SU-DHL-6 (cell line): ENCODE data around the gene TAF10.

Experiments used
- H2AFZ ChIP-seq: fragments of 200-600 bp; sonication (generic); 2 replicates; pipeline ENCODE4 v1.6.1; 2014; ENCODE audit warnings: low read depth, mild to moderate bottlenecking, moderate library complexity, mixed read lengths, antibody characterized with exemption, low read length; ENCODE audit not compliant: severe bottlenecking
- H3F3A ChIP-seq: fragments of 200-600 bp; shearing (Covaris generic); 2 replicates; pipeline ENCODE4 v1.6.0; 2016; ENCODE audit warnings: antibody characterized with exemption, mild to moderate bottlenecking; ENCODE audit not compliant: insufficient read depth
- H3K27ac ChIP-seq: fragments of 200-600 bp; sonication (generic); 2 replicates; pipeline ENCODE4 v1.5.1; 2016; ENCODE audit warnings: low read depth, mild to moderate bottlenecking, low read length, moderate library complexity, mixed read lengths
- H3K27me3 ChIP-seq: fragments of 200-600 bp; sonication (generic), shearing (Covaris generic); 2 replicates; pipeline ENCODE4 v1.6.0; 2014; ENCODE audit warnings: mild to moderate bottlenecking, low read length
- H3K36me3 ChIP-seq: fragments of 200-600 bp; sonication (generic); 2 replicates; pipeline ENCODE4 v1.6.1; 2014; ENCODE audit warnings: mild to moderate bottlenecking, low read length, mixed read lengths
- H3K4me2 ChIP-seq: fragments of 300-600, 200-600 bp; shearing (Covaris generic), sonication (generic); 2 replicates; pipeline ENCODE4 v1.6.0; 2014; ENCODE audit warnings: low read length, low read depth, mild to moderate bottlenecking; ENCODE audit not compliant: poor library complexity, severe bottlenecking
- H3K4me3 ChIP-seq: fragments of 200-600 bp; sonication (generic); 2 replicates; pipeline ENCODE4 v1.5.1; 2014; ENCODE audit warnings: antibody characterized with exemption, low read length, mild to moderate bottlenecking, mixed read lengths; ENCODE audit not compliant: insufficient read depth, poor library complexity, severe bottlenecking
- H3K79me2 ChIP-seq: fragments of 200-600 bp; sonication (generic); 2 replicates; pipeline ENCODE4 v1.6.1; 2014; ENCODE audit warnings: mild to moderate bottlenecking, low read length, moderate library complexity; ENCODE audit not compliant: insufficient read depth
- H3K9ac ChIP-seq: fragments of 200-600 bp; sonication (generic); 2 replicates; pipeline ENCODE4 v1.7.0; 2014; ENCODE audit warnings: mild to moderate bottlenecking, low read length
- H3K9me2 ChIP-seq: fragments of 200-600 bp; sonication (generic); replicated peaks from 2 replicates; pipeline ENCODE4 v1.6.1; 2014; ENCODE audit warnings: low read length; ENCODE audit not compliant: insufficient read depth
- H3K9me3 ChIP-seq: fragments of 200-600 bp; sonication (generic); 2 replicates; pipeline ENCODE4 v1.6.1; 2014; ENCODE audit warnings: low read length, mixed read lengths; ENCODE audit not compliant: insufficient read depth
- H4K20me1 ChIP-seq: fragments of 200-600 bp; sonication (generic); 2 replicates; pipeline ENCODE4 v1.6.1; 2014; ENCODE audit warnings: low read depth, mild to moderate bottlenecking, antibody characterized with exemption, low read length, moderate library complexity, mixed read lengths
- EZH2phosphoT487 ChIP-seq: fragments of 200-600 bp; sonication (generic), shearing (Covaris generic); conservative IDR thresholded peaks from 2 replicates; pipeline ENCODE4 v1.6.1; 2018; ENCODE audit warnings: mild to moderate bottlenecking, antibody characterized with exemption, low read length, moderate library complexity, mixed read lengths
- TF ChIP-seq, protein P1 (sequence below): fragments of 200-600 bp; sonication (generic); IDR thresholded peaks from one replicate; pipeline ENCODE4 v1.5.1; 2017; ENCODE audit warnings: antibody characterized with exemption, mild to moderate bottlenecking, low read length, moderate library complexity; ENCODE audit not compliant: insufficient read depth, poor library complexity, severe bottlenecking

The TAF10 gene

DNA sequence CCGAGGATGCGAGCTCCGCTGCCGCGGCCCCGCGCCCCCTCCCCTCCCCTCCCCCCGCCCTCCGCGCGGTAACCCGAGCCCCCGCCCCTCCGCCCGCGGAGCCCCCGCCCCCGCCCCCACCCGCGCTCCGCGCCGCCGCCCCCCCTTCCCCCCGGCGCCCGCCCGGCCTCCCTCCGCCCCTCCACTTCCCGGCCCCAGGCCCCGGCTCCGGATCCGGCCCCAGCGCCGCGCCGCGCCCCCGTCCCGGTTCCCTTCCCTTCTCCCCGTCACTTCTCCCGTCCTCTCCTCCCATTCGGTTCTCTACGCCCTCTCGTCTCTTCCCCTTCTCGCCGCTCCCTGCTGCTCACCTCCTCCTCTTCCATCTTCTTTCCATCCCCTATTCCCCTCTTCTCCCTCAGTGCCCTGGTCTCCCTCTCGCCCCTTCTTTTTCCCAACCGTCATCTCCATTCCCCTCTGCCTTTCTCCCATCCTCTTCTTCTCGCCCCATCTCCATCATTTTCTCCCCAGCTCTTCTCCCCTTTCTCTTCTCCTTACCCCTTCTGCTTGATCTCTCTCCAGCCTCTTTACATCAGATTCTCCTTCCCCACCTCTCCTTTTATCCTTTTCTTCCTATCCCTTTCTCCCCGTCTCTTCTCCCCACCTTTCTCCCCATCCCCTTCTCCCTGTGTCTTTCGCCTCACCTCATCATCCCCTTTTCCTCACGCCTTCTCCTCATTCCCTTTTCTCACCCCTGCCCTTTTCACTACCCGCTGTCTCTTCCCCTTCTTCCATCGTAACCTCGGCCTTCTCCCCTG, 44.0 kb upstream of the TAF10 start, which contains the start of gene DCHS1:
DCHS1 (minus strand) TSS at position 20 of the 794 bp plus-strand sequence. CDS start 14,196 bp downstream, outside the sequence.
- H3K9ac ChIP-seq, result no peak within 1 kb of the TSS
- no peaks in the 10 kb centered on the region for H3K9me2 ChIP-seq
- no peaks in the 10 kb centered on the region for H3K79me2 ChIP-seq
- no peak within 1 kb of the TSS for H2AFZ ChIP-seq
- H3K9me3 ChIP-seq, result no peaks in the 10 kb centered on the region
- H3K27ac ChIP-seq, result no peak within 1 kb of the TSS
- H3K36me3 ChIP-seq, result no peaks in the 10 kb centered on the region
- no peak within 1 kb of the TSS for H3K4me3 ChIP-seq
- H3K4me2 ChIP-seq, result no peak within 1 kb of the TSS
- H3F3A ChIP-seq, result no peaks in the 10 kb centered on the region
- no peaks in the 10 kb centered on the region for H3K27me3 ChIP-seq
- no peaks in the 10 kb centered on the region for H4K20me1 ChIP-seq
- TF ChIP-seq, protein P1, sequence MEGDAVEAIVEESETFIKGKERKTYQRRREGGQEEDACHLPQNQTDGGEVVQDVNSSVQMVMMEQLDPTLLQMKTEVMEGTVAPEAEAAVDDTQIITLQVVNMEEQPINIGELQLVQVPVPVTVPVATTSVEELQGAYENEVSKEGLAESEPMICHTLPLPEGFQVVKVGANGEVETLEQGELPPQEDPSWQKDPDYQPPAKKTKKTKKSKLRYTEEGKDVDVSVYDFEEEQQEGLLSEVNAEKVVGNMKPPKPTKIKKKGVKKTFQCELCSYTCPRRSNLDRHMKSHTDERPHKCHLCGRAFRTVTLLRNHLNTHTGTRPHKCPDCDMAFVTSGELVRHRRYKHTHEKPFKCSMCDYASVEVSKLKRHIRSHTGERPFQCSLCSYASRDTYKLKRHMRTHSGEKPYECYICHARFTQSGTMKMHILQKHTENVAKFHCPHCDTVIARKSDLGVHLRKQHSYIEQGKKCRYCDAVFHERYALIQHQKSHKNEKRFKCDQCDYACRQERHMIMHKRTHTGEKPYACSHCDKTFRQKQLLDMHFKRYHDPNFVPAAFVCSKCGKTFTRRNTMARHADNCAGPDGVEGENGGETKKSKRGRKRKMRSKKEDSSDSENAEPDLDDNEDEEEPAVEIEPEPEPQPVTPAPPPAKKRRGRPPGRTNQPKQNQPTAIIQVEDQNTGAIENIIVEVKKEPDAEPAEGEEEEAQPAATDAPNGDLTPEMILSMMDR, result no peak
- TF ChIP-seq EZH2phosphoT487, result no peak

DNA sequence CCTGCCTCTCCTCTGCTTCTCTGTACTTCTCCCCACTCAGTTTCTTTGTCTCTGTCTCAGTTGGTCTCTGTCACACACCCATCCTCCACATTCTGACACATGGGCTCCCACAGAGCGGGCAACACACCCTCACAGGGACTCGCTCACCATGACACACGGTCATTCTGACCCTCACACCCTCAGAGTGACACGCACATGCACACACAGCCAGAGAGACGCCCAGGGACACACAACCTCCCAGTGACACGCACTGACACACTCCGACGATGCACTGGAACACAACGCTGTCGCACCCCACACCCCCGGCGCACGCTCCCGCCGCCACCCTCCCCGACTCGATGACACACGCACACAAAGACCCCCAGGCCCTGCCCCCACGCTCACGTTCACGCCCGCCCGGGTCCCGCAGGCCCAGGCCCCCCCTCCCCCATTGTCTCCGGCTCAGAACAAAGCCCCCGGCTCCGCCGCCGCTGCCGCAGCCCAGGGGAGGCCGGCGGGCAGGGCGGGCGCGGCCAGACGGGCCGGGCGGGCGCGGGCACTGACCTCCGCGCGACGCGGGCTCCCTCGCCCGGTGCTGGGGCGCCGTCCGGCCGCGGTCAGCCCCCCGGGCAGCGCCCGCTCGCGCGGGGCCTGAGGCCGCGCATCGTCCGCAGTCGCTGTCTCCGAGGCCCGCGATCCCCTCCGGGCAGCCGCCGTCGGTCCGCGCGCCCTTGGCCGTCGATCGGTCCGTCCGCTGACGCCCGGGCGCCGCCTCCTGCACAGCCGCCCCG, 43.2 kb upstream of the TAF10 start:
- no peaks in the 10 kb centered on the region for H3K27me3 ChIP-seq
- H3K9ac ChIP-seq, result no peak overlapping the region

DNA sequence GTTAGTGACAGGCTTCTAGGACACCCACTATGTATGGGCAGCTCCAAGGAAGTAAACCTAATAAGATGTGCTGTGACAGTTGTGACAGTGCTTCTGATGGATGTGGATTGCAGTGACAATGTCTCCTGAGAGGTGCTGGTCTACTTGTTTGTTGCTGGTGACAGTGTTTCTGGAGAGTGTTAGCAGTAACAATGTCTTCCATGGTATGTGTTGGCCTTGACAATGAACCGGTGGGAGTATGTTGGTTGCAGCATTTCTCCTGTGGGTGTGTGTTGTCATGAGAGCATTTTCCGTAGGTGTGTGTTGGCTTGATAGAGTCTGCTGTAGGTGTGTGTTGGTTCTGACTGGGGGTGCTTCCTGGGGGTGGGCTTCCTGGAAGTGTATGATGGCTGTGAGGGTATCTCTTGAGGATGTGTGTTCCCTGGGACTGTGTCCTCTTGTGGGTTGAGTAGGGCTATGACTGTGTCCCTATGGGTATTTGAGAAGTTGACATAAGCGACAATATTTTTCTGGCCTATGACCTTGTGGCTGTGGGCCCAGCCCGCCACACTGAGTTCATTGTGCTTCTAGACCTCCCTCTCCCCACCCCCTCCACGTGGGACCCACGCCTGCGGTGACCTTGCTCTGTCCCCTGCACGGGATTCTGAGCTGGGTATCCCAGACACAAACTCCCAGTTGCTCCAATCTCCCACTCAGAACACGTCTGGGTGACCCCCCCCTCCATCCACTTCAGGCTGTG, 42.4 kb upstream of the TAF10 start:
- H3K9me2 ChIP-seq, result no peaks in the 10 kb centered on the region
- H3K79me2 ChIP-seq, result no peaks in the 10 kb centered on the region
- TF ChIP-seq EZH2phosphoT487, result no peak
- TF ChIP-seq, protein P1, result no peak
- H3K4me2 ChIP-seq, result no peak overlapping the region
- no peak overlapping the region for H3K9ac ChIP-seq
- H3K9me3 ChIP-seq, result no peaks in the 10 kb centered on the region
- no peak overlapping the region for H3K4me3 ChIP-seq
- no peaks in the 10 kb centered on the region for H3F3A ChIP-seq
- no peaks in the 10 kb centered on the region for H3K36me3 ChIP-seq
- H3K27me3 ChIP-seq, result no peaks in the 10 kb centered on the region
- no peaks in the 10 kb centered on the region for H4K20me1 ChIP-seq
- H2AFZ ChIP-seq, result no peak overlapping the region
- H3K27ac ChIP-seq, result no peak overlapping the region

More for the DNA sequence above, 43.2 kb upstream of the TAF10 start:
- Histone ChIP-seq H3K9me3 (no peaks in the 10 kb centered on the region), H2AFZ (no peak overlapping the region), H3K4me2 (no peak overlapping the region), H3K9me2 (no peaks in the 10 kb centered on the region), H3K36me3 (no peaks in the 10 kb centered on the region), H3K4me3 (no peak overlapping the region), H4K20me1 (no peaks in the 10 kb centered on the region), H3K79me2 (no peaks in the 10 kb centered on the region), H3F3A (no peaks in the 10 kb centered on the region), H3K27ac (no peak overlapping the region)
- no peak for TF ChIP-seq EZH2phosphoT487
- TF ChIP-seq, protein P1, result no peak
